GM18526 (cell line): Measurements from ENCODE around the gene TBC1D8.

Experiments used
- POLR2A ChIP-seq: IDR thresholded peaks from 3 replicates; pipeline ENCODE4 v1.6.1; 2011; ENCODE audit not compliant: insufficient read length; ENCODE audit errors: extremely low read depth

Gene TBC1D8

GRCh38 chr2:100983684-100984310, 167.4 kb downstream of the TBC1D8 start:
- TF ChIP-seq POLR2A, result no peak

DNA sequence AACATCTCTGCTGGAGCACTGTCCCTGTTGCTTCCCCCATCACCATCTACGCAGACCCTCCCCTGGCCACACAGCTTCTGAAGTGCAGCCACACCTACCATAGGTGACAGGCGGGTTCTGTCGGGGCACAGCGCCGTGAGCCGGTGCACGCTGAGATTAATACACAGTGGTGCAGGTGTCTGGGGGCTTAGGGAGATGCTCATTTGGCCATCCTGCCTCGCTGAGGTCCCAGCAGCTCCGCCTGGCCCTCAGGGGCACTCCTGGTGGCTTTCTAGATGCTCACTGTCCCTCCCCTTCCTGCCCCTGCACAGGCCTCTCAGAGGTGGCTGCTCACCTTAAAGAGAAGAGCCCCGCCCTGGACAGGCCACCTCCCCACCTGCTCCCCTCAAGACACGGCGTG, 168.0 kb downstream of the TBC1D8 start:
- TF ChIP-seq POLR2A, result no peak

DNA sequence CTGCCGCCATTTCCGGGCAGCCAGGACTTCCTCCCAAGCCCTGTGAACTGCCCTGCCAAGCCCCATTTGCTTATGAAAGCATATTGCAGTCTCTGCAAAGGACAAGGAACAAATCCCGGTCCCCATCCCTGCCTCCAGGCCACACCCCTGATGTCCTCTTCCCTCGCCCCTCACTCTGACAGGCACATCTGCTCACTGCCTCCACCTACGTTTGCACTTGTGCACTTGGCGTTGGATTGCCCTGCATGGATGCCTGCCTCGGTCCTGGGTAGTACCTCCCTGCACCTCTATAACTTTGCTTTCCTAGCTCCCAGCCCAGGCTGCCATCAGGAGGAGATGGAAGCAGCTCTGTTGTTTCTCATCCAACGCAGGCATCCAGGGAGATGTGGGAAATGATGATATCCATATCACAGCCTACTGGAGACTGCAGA, 168.7 kb downstream of the TBC1D8 start:
- TF ChIP-seq POLR2A, result no peak

DNA sequence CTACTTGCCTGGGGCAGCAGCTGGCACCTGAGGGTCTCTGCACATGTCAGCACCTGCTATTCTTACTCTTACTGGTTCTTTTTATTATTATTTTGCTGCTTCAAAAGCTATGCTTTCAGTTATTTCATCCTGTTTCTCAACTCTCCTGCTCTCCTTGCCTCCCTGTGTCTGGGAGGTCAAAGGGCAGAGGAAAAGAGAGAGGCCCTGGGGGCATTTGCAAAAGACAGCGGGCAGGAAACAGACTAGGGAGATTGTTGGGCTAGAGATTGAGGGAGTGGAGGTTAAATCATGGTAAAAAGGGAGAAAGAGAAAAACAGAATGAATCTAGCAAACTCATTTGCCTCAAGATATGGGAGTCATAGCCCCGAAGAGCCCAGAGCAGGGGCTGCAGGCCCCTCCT, 170.2 kb downstream of the TBC1D8 start:
- TF ChIP-seq POLR2A, result no peak

GRCh38 chr2:100980046-100980445, 171.1 kb downstream of the TBC1D8 start:
- TF ChIP-seq POLR2A, result no peak

DNA sequence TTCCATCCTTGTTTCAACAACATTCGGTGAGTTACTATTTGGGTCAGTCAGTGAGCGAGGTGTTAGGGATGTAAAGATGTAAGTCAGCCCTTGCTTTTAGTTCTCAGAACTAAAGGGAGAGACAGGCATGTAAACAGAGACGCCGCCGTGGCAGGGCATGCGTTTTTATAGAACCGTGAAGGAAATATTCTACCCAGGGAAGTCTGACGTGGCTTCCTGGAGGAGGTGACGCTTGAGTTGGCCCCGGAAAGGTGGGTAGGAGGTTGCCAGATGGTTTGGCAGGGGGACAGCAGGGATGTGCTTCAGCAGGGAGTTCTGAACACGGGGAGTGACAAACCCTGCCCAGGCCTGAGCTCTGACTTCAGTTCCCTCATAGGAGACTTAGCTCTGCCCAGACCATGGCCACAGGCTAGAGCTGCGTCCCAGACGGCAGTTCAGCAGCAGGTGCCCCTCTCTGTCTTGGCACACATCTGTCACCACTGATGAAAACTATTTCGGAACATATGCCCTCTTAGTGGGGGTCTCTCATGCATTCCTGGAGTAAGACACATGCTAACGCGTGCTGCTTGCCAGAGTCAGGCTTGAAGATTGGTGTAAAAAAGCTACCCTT, 172.5 kb downstream of the TBC1D8 start:
- TF ChIP-seq POLR2A, result no peak

- no peak for TF ChIP-seq POLR2A
Observed at GRCh38 chr2:100977511-100977910, 173.7 kb downstream of the TBC1D8 start.

GRCh38 chr2:100976645-100977391, 174.4 kb downstream of the TBC1D8 start:
- no peak for TF ChIP-seq POLR2A

DNA sequence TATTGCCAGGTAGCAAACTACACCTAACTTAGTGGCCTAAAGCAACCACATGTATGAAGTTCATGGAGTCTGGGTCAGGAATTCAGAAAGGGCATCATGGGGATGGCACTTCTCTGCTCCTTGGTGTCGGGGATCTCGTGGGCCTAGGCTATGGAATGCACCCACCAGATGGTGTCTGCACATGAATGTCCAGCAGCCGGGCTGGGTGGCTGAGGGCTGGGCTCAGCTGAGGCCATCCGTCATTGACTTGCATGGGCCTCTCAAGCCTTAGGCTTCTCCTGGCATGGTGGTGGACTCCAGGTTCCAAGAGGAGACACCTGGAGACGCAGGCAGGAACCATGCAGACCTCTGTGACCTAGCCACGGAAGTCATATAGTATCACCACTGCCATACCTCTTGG, 175.1 kb downstream of the TBC1D8 start:
- no peak for TF ChIP-seq POLR2A

DNA sequence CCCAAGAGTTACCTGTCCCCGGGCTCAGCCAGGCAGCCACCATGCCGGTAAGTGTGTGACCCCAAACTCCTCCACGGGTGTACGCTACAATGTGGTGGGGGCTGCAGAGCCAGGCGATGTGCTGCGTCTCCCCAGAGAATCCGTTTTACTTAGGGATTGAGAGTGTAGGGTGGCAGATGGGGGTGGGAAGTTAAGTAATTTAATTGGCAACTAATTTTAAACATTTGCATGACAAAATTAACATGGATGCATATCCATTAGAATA, 175.7 kb downstream of the TBC1D8 start:
- no peak for TF ChIP-seq POLR2A

- no peak for TF ChIP-seq POLR2A
Observed at GRCh38 chr2:100974712-100975520, 176.3 kb downstream of the TBC1D8 start.

- TF ChIP-seq POLR2A, result no peak
Observed at GRCh38 chr2:100972452-100972851, 178.7 kb downstream of the TBC1D8 start.

DNA sequence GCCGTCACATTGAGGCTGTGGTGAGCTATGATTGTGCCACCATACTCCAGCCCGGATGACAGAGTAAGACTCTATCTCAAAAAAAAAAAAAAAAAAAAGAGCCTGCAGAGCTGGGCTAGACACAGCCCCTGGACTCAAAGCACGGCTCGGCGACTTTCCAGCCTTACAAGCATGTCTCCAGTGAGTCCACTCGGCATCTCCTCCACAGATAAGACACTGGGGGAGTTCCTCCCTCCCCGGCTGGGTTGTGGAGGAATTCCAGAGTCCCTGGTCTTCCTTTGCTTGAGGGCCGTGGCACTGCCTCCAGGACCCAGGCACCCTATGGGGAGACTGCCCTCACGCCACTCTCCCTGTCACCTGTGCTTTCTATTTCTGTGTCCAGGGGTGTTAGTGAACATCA, 180.0 kb downstream of the TBC1D8 start:
- TF ChIP-seq POLR2A, result no peak

DNA sequence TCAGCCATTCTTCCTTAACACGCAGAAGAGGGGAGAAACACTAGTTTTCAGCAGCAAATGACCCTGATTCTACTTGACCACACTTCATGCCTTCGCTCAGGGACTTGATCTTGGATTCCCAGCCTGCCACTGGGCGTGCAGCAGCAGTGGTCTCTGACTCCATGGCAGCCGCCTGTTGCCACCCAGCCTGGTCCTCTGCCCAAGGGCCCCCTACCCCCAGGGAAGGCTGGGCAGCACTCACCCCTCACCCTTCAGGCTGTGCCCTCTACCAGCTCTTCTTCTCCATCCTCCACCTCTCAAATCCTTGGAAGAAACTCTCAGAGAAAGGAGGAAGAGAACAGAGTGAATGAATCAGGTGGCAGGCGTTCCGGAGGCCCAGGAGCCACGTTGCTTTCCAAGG, 181.2 kb downstream of the TBC1D8 start:
- no peak for TF ChIP-seq POLR2A

GRCh38 chr2:100968146-100969145, 182.7 kb downstream of the TBC1D8 start:
- TF ChIP-seq POLR2A, result no peak

- TF ChIP-seq POLR2A, result no peak
Observed at GRCh38 chr2:100967716-100968115, 183.5 kb downstream of the TBC1D8 start.
